HG03558 (cell line): ENCODE results near the gene PPP1R3E.
"Not testable (repeated sequence)": the region's sequence is repeated elsewhere in the genome, so short reads cannot be mapped to it uniquely, and the experiment has no call there.

ENCODE experiments used
- ATAC-seq: cut with Tn5 transposase; IDR thresholded peaks from one replicate; pipeline ENCODE4 v1.9.1; 2021; ENCODE audit warnings: moderate number of reproducible peaks; ENCODE audit not compliant: unreplicated experiment; ENCODE audit errors: extremely low read depth

The PPP1R3E gene

GRCh38 chr14:23299211-23299957, 3.3 kb downstream of the PPP1R3E start:
- no peak for ATAC-seq

- ATAC-seq: no peak
Measured at GRCh38 chr14:23297611-23298277, 4.9 kb downstream of the PPP1R3E start.

- no peak for ATAC-seq
Measured at GRCh38 chr14:23297096-23297495, 5.6 kb downstream of the PPP1R3E start.

GRCh38 chr14:23296012-23296777, 6.5 kb downstream of the PPP1R3E start:
- no peak for ATAC-seq

- no peak for ATAC-seq
Measured at GRCh38 chr14:23294734-23295561, 7.7 kb downstream of the PPP1R3E start.

- no peak for ATAC-seq
Measured at GRCh38 chr14:23286902-23287479, 15.7 kb downstream of the PPP1R3E start.

- ATAC-seq: peak; percentile 94
Measured at GRCh38 chr14:23286020-23286901, 16.4 kb downstream of the PPP1R3E start, which contains the start of gene HOMEZ. Gene HOMEZ (minus strand): TSS chr14:23286132. CDS start chr14:23285952, 180 bp downstream.

- peak; percentile 3 for ATAC-seq
Measured at GRCh38 chr14:23285530-23286019, 17.1 kb downstream of the PPP1R3E start.

GRCh38 chr14:23284654-23285529, 17.8 kb downstream of the PPP1R3E start:
- ATAC-seq: no peak

GRCh38 chr14:23281247-23281646, 21.4 kb downstream of the PPP1R3E start:
- ATAC-seq: no peak

GRCh38 chr14:23277928-23278327, 24.7 kb downstream of the PPP1R3E start:
- not testable (repeated sequence) for ATAC-seq

- ATAC-seq: no peak
Measured at GRCh38 chr14:23277189-23277588, 25.5 kb downstream of the PPP1R3E start.

GRCh38 chr14:23275412-23275811, 27.2 kb downstream of the PPP1R3E start:
- ATAC-seq: no peak

- no peak for ATAC-seq
Measured at GRCh38 chr14:23269193-23269592, 33.5 kb downstream of the PPP1R3E start.

GRCh38 chr14:23260849-23261248, 41.8 kb downstream of the PPP1R3E start:
- ATAC-seq: not testable (repeated sequence)

GRCh38 chr14:23259426-23259825, 43.2 kb downstream of the PPP1R3E start:
- ATAC-seq: no peak

GRCh38 chr14:23258256-23258655, 44.4 kb downstream of the PPP1R3E start:
- ATAC-seq: no peak
